ENCODE measurements around the gene ABL2.

- no peak for TF ChIP-seq CTCF (IDR thresholded peaks at IDR 0.05)
- TF ChIP-seq POLR2A (IDR thresholded peaks at IDR 0.05): no peak
Observed at GRCh38 chr1:179156708-179157107, 72.8 kb downstream of the ABL2 start.

Measured in vagina (tissue), 2 donors.